ENCODE measurements around the gene TMC3.

- TF ChIP-seq, protein P1, sequence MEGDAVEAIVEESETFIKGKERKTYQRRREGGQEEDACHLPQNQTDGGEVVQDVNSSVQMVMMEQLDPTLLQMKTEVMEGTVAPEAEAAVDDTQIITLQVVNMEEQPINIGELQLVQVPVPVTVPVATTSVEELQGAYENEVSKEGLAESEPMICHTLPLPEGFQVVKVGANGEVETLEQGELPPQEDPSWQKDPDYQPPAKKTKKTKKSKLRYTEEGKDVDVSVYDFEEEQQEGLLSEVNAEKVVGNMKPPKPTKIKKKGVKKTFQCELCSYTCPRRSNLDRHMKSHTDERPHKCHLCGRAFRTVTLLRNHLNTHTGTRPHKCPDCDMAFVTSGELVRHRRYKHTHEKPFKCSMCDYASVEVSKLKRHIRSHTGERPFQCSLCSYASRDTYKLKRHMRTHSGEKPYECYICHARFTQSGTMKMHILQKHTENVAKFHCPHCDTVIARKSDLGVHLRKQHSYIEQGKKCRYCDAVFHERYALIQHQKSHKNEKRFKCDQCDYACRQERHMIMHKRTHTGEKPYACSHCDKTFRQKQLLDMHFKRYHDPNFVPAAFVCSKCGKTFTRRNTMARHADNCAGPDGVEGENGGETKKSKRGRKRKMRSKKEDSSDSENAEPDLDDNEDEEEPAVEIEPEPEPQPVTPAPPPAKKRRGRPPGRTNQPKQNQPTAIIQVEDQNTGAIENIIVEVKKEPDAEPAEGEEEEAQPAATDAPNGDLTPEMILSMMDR (IDR thresholded peaks at IDR 0.05) = no peak
- no peak for TF ChIP-seq POLR2A (IDR thresholded peaks at IDR 0.05)
Measured at GRCh38 chr15:81373176-81373575, 837 bp downstream of the TMC3 start.
